Measurements from ENCODE around the gene MTCL1.

MTCL1 gene

DNA sequence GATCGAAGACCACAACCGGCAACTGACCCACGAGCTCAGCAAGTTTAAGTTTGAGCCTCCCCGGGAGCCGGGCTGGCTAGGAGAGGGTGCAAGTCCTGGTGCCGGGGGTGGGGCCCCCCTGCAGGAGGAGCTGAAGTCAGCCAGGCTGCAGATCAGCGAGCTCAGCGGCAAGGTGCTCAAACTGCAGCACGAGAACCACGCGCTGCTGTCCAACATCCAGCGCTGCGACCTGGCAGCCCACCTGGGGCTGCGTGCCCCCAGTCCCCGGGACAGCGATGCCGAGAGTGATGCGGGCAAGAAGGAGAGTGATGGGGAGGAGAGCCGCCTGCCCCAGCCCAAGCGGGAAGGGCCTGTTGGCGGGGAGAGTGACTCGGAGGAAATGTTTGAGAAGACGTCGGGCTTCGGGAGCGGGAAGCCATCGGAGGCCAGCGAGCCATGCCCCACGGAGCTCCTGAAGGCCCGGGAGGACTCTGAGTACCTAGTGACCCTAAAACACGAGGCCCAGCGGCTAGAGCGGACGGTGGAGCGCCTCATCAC is 78.7 kb downstream of the MTCL1 start:
- no peak overlapping the region for H3K14ac ChIP-seq (ENCODE audit: low read length)
- no peak overlapping the region for H4K12ac ChIP-seq (ENCODE audit: low read depth, low read length)
- peaks cover 20 to 24% of the 10 kb centered on the region in 2 experiments for H3K4me1 ChIP-seq (ENCODE audit: control insufficient read depth in 1 of 2, insufficient read depth in 2 of 2, low read length in 2 of 2)
- no peak overlapping the region for H3K18ac ChIP-seq (ENCODE audit: low read length)
- H3K9ac ChIP-seq (ENCODE audit: low read length), result no peak overlapping the region
- H3K9me3 ChIP-seq (ENCODE audit: insufficient read depth, low read depth, low read length), result no peaks in the 10 kb centered on the region
- no peak overlapping the region for H2BK5ac ChIP-seq (ENCODE audit: low read depth, low read length, poor library complexity)
- H3K79me1 ChIP-seq (ENCODE audit: low read length), result peaks cover 4% of the 10 kb centered on the region
- H3K36me3 ChIP-seq (ENCODE audit: control insufficient read depth in 1 of 2, insufficient read depth in 2 of 2, low read length in 2 of 2), result no peaks in the 10 kb centered on the region
- H3K79me2 ChIP-seq (ENCODE audit: control insufficient read depth, insufficient read depth, low read length, poor library complexity), result no peaks in the 10 kb centered on the region
- H4K8ac ChIP-seq (ENCODE audit: low read depth, low read length), result no peak overlapping the region
- H3K27ac ChIP-seq (ENCODE audit: low read depth, low read length), result no peak overlapping the region
- WGBS (ENCODE audit: extremely low coverage, insufficient coverage, insufficient read length), result no CpG with 5 or more reads among the region's 35 CpGs
- no peaks in the 10 kb centered on the region for H3K27me3 ChIP-seq (ENCODE audit: insufficient read depth, low read length)
- H3K4me3 ChIP-seq (ENCODE audit: low read depth, low read length), result no peak overlapping the region
- no peak overlapping the region for H4K91ac ChIP-seq (ENCODE audit: low read depth, low read length)
- no peak overlapping the region for H3K4ac ChIP-seq (ENCODE audit: low read depth, low read length)
- DNase-seq, result no peak
- H2AK5ac ChIP-seq (ENCODE audit: low read length), result no peak overlapping the region
- no peak overlapping the region for H2BK120ac ChIP-seq (ENCODE audit: insufficient read depth, low read length, poor library complexity)
- no peak overlapping the region for H2BK12ac ChIP-seq (ENCODE audit: low read length)
- H3K4me2 ChIP-seq (ENCODE audit: low read length), result no peak overlapping the region
- H2AFZ ChIP-seq (ENCODE audit: insufficient read depth, low read length, poor library complexity), result no peak overlapping the region
- no peak overlapping the region for H3K23ac ChIP-seq (ENCODE audit: low read length)

DNA sequence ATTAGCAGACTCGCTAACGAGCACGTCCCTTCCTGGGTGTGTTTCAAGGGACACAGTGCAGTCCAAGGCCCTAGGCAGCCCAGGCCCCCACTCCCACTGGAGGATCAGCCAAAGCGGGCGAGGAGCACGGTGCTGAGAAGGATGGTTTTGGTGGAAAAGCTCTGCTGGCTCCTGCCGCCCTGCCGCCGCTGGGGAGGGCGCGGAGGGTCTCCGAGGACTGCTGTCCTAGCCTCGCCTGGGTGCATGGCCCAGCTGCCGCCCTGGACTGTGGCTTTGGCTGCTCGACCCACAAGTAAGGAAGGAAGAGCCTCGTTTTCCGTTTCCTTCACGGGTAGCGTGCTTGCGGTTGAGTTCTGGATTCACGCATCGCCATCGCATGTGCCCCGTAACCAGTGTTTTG is 79.9 kb downstream of the MTCL1 start:
- no peak overlapping the region for H4K12ac ChIP-seq (ENCODE audit: low read depth, low read length)
- no peak overlapping the region for H3K9ac ChIP-seq (ENCODE audit: low read length)
- no peak overlapping the region for H3K4ac ChIP-seq (ENCODE audit: low read depth, low read length)
- DNase-seq, result no peak
- no peaks in the 10 kb centered on the region for H3K9me3 ChIP-seq (ENCODE audit: insufficient read depth, low read depth, low read length)
- no peak overlapping the region for H4K91ac ChIP-seq (ENCODE audit: low read depth, low read length)
- no peak overlapping the region for H4K8ac ChIP-seq (ENCODE audit: low read depth, low read length)
- H3K14ac ChIP-seq (ENCODE audit: low read length), result no peak overlapping the region
- no peaks in the 10 kb centered on the region for H3K27me3 ChIP-seq (ENCODE audit: insufficient read depth, low read length)
- no peak overlapping the region for H2BK12ac ChIP-seq (ENCODE audit: low read length)
- H3K23ac ChIP-seq (ENCODE audit: low read length), result no peak overlapping the region
- H2AK5ac ChIP-seq (ENCODE audit: low read length), result no peak overlapping the region
- no peaks in the 10 kb centered on the region for H3K36me3 ChIP-seq (ENCODE audit: control insufficient read depth in 1 of 2, insufficient read depth in 2 of 2, low read length in 2 of 2)
- no peaks in the 10 kb centered on the region for H3K79me2 ChIP-seq (ENCODE audit: control insufficient read depth, insufficient read depth, low read length, poor library complexity)
- H3K4me1 ChIP-seq (ENCODE audit: control insufficient read depth in 1 of 2, insufficient read depth in 2 of 2, low read length in 2 of 2), result peaks cover 13 to 18% of the 10 kb centered on the region in 2 experiments
- no peak overlapping the region for H3K27ac ChIP-seq (ENCODE audit: low read depth, low read length)
- WGBS (ENCODE audit: extremely low coverage, insufficient coverage, insufficient read length), result no CpG with 5 or more reads among the region's 24 CpGs
- H2AFZ ChIP-seq (ENCODE audit: insufficient read depth, low read length, poor library complexity), result no peak overlapping the region
- H3K4me3 ChIP-seq (ENCODE audit: low read depth, low read length), result no peak overlapping the region
- H3K4me2 ChIP-seq (ENCODE audit: low read length), result no peak overlapping the region
- H3K18ac ChIP-seq (ENCODE audit: low read length), result no peak overlapping the region
- peaks cover 4% of the 10 kb centered on the region for H3K79me1 ChIP-seq (ENCODE audit: low read length)
- no peak overlapping the region for H2BK5ac ChIP-seq (ENCODE audit: low read depth, low read length, poor library complexity)
- no peak overlapping the region for H2BK120ac ChIP-seq (ENCODE audit: insufficient read depth, low read length, poor library complexity)

DNA sequence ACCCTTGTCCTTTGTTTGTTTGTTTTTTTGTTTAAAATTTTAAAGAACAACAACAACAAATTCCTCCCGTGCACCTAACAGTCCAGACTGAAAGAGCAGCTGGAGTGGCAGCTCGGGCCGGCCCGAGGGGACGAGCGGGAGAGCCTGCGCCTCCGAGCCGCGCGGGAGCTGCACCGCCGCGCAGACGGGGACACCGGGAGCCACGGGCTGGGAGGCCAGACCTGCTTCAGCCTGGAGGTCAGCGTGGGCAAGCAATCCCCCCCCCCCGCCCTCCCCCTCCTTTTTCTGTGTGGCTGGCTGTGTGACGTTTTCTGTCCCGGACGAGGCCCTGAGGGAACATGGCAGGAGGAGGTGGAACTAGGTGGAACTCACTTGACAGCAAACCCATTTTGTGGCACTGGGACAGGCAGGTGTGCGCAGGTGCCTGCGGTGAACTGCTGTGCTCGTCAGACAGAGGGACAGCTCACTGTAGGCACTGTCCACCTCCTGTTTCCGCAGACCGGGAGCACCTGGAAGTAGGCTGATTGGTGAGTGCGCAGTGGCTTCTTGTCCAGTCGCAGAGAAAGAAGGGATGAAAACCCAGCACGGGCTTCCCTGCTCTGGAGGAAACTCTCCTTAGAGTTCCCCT is 80.6 kb downstream of the MTCL1 start:
- no peak overlapping the region for H2BK120ac ChIP-seq (ENCODE audit: insufficient read depth, low read length, poor library complexity)
- no peak overlapping the region for H4K12ac ChIP-seq (ENCODE audit: low read depth, low read length)
- H2AFZ ChIP-seq (ENCODE audit: insufficient read depth, low read length, poor library complexity), result no peak overlapping the region
- WGBS (ENCODE audit: extremely low coverage, insufficient coverage, insufficient read length), result no CpG with 5 or more reads among the region's 30 CpGs
- H3K9me3 ChIP-seq (ENCODE audit: insufficient read depth, low read depth, low read length), result no peaks in the 10 kb centered on the region
- H3K4me2 ChIP-seq (ENCODE audit: low read length), result no peak overlapping the region
- no peak overlapping the region for H3K4ac ChIP-seq (ENCODE audit: low read depth, low read length)
- no peak overlapping the region for H3K23ac ChIP-seq (ENCODE audit: low read length)
- H3K4me1 ChIP-seq (ENCODE audit: control insufficient read depth in 1 of 2, insufficient read depth in 2 of 2, low read length in 2 of 2), result peaks cover 15 to 19% of the 10 kb centered on the region in 2 experiments
- no peaks in the 10 kb centered on the region for H3K79me2 ChIP-seq (ENCODE audit: control insufficient read depth, insufficient read depth, low read length, poor library complexity)
- no peaks in the 10 kb centered on the region for H3K27me3 ChIP-seq (ENCODE audit: insufficient read depth, low read length)
- no peak overlapping the region for H3K27ac ChIP-seq (ENCODE audit: low read depth, low read length)
- peak overlapping the region; percentile 1 for H4K91ac ChIP-seq (ENCODE audit: low read depth, low read length)
- peak overlapping the region; percentile 21 for H2AK5ac ChIP-seq (ENCODE audit: low read length)
- H2BK12ac ChIP-seq (ENCODE audit: low read length), result no peak overlapping the region
- peak overlapping the region; percentile 9 for H3K14ac ChIP-seq (ENCODE audit: low read length)
- H4K8ac ChIP-seq (ENCODE audit: low read depth, low read length), result no peak overlapping the region
- peak; percentile 64 to 70 for DNase-seq
- no peaks in the 10 kb centered on the region for H3K36me3 ChIP-seq (ENCODE audit: control insufficient read depth in 1 of 2, insufficient read depth in 2 of 2, low read length in 2 of 2)
- H3K18ac ChIP-seq (ENCODE audit: low read length), result no peak overlapping the region
- no peak overlapping the region for H3K4me3 ChIP-seq (ENCODE audit: low read depth, low read length)
- peaks cover 4% of the 10 kb centered on the region for H3K79me1 ChIP-seq (ENCODE audit: low read length)
- H3K9ac ChIP-seq (ENCODE audit: low read length), result no peak overlapping the region
- no peak overlapping the region for H2BK5ac ChIP-seq (ENCODE audit: low read depth, low read length, poor library complexity)

DNA sequence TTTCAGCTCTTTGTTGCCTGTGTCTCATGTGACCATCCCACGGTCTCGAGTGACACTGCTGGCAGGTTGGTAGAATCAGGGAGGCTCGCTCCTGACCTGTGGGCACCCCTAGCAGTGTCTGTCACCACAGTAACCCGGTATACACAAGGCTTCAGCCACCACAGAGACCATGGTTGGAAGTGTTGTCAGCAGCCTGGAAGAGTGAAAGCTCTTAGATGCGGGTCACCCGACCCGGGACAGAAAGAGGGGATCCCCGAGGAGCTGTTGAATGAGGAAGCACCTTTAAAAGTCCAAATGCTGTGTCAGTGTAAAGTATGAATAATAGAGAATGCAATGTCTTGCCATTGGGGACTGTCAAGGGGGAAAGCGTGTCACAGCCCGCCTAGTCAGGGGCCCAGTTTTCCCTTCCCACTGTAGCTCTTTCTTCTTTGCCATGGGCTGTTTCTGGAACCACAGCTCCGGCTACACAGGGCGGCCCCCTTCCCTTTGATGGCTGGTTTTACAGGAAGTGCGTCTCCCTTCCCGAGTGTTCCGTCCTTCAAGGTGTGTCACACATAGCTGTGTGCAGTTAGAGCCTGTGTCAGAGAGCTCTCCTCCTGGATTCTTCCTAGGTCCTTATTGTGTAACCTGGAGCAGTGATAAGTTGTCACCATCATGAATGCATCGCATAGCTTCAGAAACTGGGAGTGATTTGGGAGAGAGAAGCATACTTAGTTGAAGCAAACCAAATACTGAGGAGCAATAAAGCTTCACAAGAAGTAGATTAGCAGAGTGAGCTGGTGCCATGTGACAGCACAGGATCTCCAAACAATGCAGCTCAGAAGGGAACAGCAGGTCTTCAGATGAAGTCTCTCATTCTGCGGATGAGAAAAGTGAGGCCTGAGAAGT is 81.4 kb downstream of the MTCL1 start:
- H2AFZ ChIP-seq (ENCODE audit: insufficient read depth, low read length, poor library complexity), result no peak overlapping the region
- H2BK5ac ChIP-seq (ENCODE audit: low read depth, low read length, poor library complexity), result no peak overlapping the region
- no peaks in the 10 kb centered on the region for H3K9me3 ChIP-seq (ENCODE audit: insufficient read depth, low read depth, low read length)
- no peak overlapping the region for H3K23ac ChIP-seq (ENCODE audit: low read length)
- no peak overlapping the region for H3K4me3 ChIP-seq (ENCODE audit: low read depth, low read length)
- H3K4me1 ChIP-seq (ENCODE audit: control insufficient read depth in 1 of 2, insufficient read depth in 2 of 2, low read length in 2 of 2), result peaks cover 18 to 23% of the 10 kb centered on the region in 2 experiments
- no peak overlapping the region for H4K12ac ChIP-seq (ENCODE audit: low read depth, low read length)
- H3K27ac ChIP-seq (ENCODE audit: low read depth, low read length), result no peak overlapping the region
- WGBS (ENCODE audit: extremely low coverage, insufficient coverage, insufficient read length), result no CpG with 5 or more reads among the region's 17 CpGs
- H3K18ac ChIP-seq (ENCODE audit: low read length), result no peak overlapping the region
- no peaks in the 10 kb centered on the region for H3K27me3 ChIP-seq (ENCODE audit: insufficient read depth, low read length)
- no peaks in the 10 kb centered on the region for H3K79me2 ChIP-seq (ENCODE audit: control insufficient read depth, insufficient read depth, low read length, poor library complexity)
- H4K91ac ChIP-seq (ENCODE audit: low read depth, low read length), result peak overlapping the region; percentile 1
- peak overlapping the region; percentile 21 for H2AK5ac ChIP-seq (ENCODE audit: low read length)
- H3K9ac ChIP-seq (ENCODE audit: low read length), result no peak overlapping the region
- H3K4ac ChIP-seq (ENCODE audit: low read depth, low read length), result no peak overlapping the region
- no peaks in the 10 kb centered on the region for H3K36me3 ChIP-seq (ENCODE audit: control insufficient read depth in 1 of 2, insufficient read depth in 2 of 2, low read length in 2 of 2)
- no peak overlapping the region for H3K4me2 ChIP-seq (ENCODE audit: low read length)
- no peak overlapping the region for H3K14ac ChIP-seq (ENCODE audit: low read length)
- H3K79me1 ChIP-seq (ENCODE audit: low read length), result peaks cover 4% of the 10 kb centered on the region
- peak; percentile 95 for DNase-seq
- H2BK120ac ChIP-seq (ENCODE audit: insufficient read depth, low read length, poor library complexity), result no peak overlapping the region
- no peak overlapping the region for H2BK12ac ChIP-seq (ENCODE audit: low read length)
- H4K8ac ChIP-seq (ENCODE audit: low read depth, low read length), result no peak overlapping the region

Data from trophoblast cell (in vitro differentiated cells and primary cell).